HS-5 (cell line): Measurements from ENCODE around the gene CNTRL.
"Not testable (repeated sequence)": the region's sequence is repeated elsewhere in the genome, so short reads cannot be mapped to it uniquely, and the experiment has no call there.

ENCODE experiments used
- DNase-seq: peaks from one replicate; pipeline ENCODE4 v3.0.0-alpha.2; 2012; ENCODE audit warnings: low read depth

CNTRL gene, protein sequence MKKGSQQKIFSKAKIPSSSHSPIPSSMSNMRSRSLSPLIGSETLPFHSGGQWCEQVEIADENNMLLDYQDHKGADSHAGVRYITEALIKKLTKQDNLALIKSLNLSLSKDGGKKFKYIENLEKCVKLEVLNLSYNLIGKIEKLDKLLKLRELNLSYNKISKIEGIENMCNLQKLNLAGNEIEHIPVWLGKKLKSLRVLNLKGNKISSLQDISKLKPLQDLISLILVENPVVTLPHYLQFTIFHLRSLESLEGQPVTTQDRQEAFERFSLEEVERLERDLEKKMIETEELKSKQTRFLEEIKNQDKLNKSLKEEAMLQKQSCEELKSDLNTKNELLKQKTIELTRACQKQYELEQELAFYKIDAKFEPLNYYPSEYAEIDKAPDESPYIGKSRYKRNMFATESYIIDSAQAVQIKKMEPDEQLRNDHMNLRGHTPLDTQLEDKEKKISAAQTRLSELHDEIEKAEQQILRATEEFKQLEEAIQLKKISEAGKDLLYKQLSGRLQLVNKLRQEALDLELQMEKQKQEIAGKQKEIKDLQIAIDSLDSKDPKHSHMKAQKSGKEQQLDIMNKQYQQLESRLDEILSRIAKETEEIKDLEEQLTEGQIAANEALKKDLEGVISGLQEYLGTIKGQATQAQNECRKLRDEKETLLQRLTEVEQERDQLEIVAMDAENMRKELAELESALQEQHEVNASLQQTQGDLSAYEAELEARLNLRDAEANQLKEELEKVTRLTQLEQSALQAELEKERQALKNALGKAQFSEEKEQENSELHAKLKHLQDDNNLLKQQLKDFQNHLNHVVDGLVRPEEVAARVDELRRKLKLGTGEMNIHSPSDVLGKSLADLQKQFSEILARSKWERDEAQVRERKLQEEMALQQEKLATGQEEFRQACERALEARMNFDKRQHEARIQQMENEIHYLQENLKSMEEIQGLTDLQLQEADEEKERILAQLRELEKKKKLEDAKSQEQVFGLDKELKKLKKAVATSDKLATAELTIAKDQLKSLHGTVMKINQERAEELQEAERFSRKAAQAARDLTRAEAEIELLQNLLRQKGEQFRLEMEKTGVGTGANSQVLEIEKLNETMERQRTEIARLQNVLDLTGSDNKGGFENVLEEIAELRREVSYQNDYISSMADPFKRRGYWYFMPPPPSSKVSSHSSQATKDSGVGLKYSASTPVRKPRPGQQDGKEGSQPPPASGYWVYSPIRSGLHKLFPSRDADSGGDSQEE (N-terminal part only)

GRCh38 chr9:121074370-121075250 lies at the start of gene CNTRL:
TSS of gene CNTRL (plus strand) at chr9:121074955. CDS start at chr9:121088327, 13,372 bp downstream.
- DNase-seq: peak; percentile 60

- DNase-seq: no peak
Observed at GRCh38 chr9:121026260-121026691, 48.5 kb upstream of the CNTRL start.

DNA sequence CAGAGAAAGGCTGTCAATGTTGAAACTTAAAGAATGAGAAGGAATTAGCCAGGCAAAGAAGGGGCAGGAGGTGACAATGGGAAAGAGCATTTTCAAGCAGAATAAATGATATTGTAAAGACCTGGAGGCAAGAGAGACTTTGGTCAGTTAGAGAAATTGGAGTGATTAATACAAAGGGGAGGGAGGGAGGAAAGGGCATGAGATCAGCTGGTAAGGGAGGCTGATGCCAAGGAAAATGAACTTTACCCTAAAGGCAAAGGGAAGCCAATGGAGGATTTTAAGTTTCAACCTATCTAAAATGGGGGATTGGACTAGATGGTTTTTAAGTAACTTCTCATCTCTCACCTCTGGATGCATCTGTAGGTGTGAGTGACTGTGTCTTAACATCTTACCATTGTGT lies 48.0 kb upstream of the CNTRL start:
- no peak for DNase-seq

DNA sequence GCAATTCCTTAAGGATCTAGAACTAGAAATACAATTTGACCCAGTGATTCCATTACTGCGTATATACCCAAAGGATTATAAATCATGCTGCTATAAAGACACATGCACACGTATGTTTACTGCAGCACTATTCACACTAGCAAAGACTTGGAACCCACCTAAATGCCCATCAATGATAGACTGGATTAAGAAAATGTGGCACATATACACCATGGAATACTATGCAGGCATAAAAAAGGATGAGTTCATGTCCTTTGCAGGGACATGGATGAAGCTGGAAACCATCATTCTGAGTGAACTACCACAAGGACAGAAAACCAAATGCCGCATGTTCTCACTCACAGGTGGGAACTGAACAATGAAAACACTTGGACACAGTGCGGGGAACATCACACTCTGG lies 46.5 kb upstream of the CNTRL start:
- DNase-seq: not testable (repeated sequence)

DNA sequence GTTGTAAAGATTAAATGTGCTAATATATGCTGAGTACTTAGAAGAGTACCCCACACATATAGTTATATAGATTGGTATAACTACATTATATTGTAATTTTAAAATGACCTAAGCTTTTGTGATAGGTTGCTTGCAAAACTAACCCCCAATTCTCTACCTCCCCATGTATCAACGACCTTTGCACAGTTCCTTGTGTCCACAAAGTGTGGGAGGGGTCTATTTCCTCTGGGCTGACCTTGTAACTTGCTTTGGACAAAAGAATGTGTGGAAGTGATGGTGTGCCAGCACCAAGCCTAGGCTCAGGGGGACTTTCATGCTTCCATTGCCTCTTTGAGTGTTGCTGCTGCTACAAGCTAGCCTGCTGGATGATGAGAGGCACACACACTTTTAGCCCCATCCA lies 45.3 kb upstream of the CNTRL start:
- DNase-seq: no peak

DNA sequence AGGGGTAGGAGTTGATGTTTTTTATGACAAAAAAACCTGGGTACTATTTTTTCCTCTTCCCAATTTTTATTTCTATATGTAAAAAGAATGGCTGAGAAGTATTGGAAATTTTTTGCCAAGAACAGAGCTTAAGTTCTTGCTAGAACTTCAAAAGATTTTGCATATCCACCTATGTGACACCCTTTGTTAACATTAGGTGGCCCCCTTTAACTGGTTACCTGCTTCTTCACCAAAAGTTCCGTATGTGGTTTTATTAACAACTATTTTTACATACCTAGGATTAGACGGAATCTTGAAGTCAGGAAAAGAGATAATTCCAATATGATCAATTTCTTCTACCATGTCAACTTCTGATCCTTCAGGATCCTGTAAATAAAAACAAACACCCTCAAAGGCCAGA lies 40.2 kb upstream of the CNTRL start:
- no peak for DNase-seq

GRCh38 chr9:121035717-121036116 lies 39.0 kb upstream of the CNTRL start:
- not testable (repeated sequence) for DNase-seq

DNA sequence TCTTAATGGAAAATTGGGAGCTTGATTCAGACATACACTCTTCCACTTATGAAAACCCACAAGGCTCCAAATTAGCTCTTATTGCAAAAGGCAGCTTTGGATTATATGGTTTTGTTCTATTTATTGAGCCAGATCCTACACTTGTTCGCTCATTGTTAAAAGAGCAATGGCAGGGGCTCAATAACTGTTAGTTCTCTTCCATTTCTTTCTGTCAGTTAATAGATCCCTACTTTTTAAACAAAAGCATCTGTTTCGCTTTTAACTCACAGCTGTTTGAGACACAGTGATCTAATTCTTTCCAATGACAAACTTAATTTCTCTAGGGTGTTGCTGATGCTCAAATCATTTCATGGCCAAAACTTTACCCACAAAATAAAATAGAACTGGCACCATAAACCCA lies 36.4 kb upstream of the CNTRL start:
- no peak for DNase-seq

- no peak for DNase-seq
Observed at GRCh38 chr9:121038804-121039203, 36.0 kb upstream of the CNTRL start.

DNA sequence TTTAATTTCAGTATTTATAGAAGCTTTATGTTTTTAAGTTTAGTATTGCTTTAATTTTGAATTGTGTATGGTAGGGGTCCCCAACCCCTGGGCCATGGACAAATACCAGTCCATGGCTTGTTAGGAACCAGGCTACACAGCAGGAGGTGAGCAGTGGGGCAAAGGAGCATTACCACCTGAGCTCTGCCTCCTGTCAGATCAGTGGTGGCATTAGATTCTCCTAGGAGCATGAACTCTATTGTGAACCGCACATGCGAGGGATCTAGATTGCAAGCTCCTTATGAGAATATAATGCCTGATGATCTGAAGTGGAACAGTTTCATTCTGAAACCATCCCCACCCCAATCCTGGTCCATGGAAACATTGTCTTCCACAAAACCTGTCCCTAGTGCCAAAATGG lies 26.6 kb upstream of the CNTRL start:
- DNase-seq: no peak

GRCh38 chr9:121048618-121049017 lies 26.1 kb upstream of the CNTRL start:
- no peak for DNase-seq

GRCh38 chr9:121050128-121050988 lies 24.4 kb upstream of the CNTRL start, which contains the start of gene C5:
TSS of gene C5 (minus strand) at chr9:121050275. CDS start at chr9:121050246, 29 bp downstream.
- DNase-seq: no peak

DNA sequence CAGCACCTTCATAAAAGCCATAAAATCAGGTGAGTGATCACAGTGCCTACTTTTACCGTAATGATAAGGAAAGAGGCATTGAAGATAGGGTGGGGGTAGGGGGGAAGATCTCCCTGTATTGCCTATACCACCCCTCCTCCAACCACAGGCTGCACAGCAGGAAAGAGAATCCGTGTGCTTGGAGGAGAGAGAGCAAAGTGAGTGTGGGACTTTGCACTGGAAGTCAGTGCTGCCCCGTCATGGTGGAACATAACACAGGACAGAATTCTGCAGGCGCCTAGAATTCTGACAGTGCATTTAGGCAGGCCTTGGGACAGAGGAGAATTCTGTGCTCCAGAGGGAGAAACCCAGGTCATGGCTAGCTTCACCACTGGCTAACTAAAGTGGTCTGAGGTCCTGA lies 21.2 kb upstream of the CNTRL start:
- no peak for DNase-seq

- no peak for DNase-seq
Observed at GRCh38 chr9:121055642-121056143, 19.1 kb upstream of the CNTRL start.

GRCh38 chr9:121057821-121058220 lies 16.9 kb upstream of the CNTRL start:
- DNase-seq: no peak

DNA sequence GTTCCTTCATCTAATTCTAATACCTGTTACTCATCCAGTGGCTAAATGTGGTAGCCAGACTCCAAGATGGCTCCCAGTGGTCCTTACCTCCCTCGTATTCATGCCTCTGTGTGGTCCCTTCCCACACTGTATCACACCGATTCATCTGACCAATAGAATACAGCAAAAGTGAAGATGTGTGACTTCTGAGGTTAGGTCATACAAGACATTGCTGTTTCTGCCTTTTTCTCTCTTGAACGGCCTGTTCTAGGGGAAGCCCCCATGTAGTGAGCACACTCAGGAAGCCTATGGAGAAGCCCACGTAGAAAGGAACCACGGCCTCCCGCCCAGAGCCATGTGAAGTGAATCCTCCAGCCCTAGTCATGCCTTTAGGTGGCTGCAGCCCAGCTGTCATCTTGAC lies 15.2 kb upstream of the CNTRL start:
- DNase-seq: no peak

DNA sequence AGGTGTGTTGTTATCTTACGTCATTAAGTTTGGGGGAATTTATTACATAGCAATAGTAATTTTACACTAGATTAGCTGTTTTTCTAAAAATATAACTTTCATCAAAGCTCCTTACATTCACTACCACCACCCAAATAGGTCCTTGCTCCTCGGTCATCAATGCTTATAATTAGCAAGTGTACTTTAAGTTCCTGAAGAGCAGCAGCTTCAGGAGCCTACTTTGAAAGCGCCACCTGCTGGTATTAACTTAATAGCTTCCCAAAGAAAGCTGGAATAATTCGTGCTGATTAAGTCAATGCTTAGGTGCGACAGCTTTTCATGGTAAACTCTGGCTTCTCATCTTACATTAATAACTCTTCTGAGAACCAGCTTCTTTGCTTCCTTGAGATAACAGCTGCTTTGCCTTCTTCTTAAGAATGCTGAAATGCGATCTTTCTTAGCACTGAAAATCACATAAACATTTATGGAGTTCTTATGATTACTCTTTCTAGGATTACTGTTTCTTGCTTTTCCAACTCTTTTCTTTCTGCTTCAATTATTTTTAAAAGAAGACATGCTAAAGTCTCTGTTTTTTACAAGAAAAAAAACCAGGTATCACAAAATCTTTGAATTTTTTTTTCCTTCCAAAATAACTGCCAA lies 14.6 kb upstream of the CNTRL start:
- no peak for DNase-seq

DNA sequence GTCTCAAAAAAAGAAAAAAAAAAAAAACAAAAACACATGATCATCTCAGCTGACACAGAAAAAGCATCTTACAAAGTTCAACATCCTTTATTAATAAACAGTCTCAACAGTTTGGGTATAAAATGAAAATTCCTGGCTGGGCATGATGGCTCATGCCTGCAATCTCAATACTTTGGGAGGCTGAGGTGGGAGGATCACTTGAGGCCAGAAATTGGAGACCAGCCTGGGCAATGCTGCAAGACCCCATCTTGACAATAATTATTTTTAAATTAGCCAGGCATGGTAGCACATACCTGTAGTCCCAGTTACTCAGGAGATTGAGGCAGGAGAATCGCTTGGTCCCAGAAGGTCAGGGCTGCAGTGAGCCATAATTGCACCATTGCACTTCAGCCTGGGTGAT lies 7.9 kb upstream of the CNTRL start:
- DNase-seq: no peak

GRCh38 chr9:121067640-121068039 lies 7.1 kb upstream of the CNTRL start:
- no peak for DNase-seq

DNA sequence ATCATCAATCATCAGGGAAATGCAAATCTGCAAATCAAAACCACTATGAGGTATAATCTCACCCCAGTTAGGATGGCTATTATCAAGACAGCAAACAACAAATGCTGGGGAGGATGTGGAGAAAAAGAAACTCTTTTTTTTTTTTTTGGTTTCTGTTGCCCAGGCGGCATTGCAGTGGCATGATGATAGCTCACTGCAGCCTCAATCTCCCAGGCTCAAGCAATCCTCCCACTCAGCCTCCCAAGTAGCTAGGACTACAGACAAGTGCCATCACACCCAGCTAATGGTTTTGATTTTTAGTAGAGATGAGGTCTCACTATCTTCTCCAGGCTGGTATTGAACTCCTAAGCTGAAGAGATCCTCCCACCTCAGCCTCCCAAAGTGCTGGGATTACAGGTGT lies 5.4 kb upstream of the CNTRL start:
- DNase-seq: no peak
